IMR-90 (cell line): ENCODE measurements around the gene DHRS7. TPM values are rescaled to one million over a fixed set of nuclear protein-coding genes. Genes with fewer than 3 reads are reported as not detected.

ENCODE experiments used
- ATAC-seq: fragments of 200-7000 bp; cut with Tn5 transposase; 2 replicates; pipeline ENCODE4 v1.9.1; 2020; ENCODE audit warnings: low read depth, mild to moderate bottlenecking, moderate library complexity
- BruUV-seq: library from RNA; stranded (reverse); fragments of 400-500 nt; replicated peaks from 2 replicates; lab custom pipeline; 2021; lab: Mats Ljungman, UMichigan
- CTCF ChIA-PET: fragments of 300-600 bp; formaldehyde crosslinking; extraction: SDS; loops from one replicate; lab custom pipeline; 2021; ENCODE audit warnings: antibody characterized with exemption; lab: Yijun Ruan, JAX
- POLR2A ChIA-PET: fragments of 300-600 bp; sonication (Branson Sonifier 250); formaldehyde crosslinking; loops from one replicate; lab custom pipeline; 2022; ENCODE audit warnings: antibody characterized with exemption; ENCODE audit not compliant: unreplicated experiment; lab: Charles Lee
- DNase-seq: peaks from one replicate; pipeline ENCODE4 v3.0.0; 2013
- H2AFZ ChIP-seq: replicated peaks from 2 replicates; pipeline ENCODE3; 2013; ENCODE audit warnings: low read length, mild to moderate bottlenecking; ENCODE audit not compliant: poor library complexity
- H2AK5ac ChIP-seq: 2 replicates; pipeline ENCODE4 v1.6.1; 2013; ENCODE audit warnings: low read depth, low read length, inconsistent platforms
- H2AK9ac ChIP-seq: replicated peaks from 2 replicates; pipeline ENCODE3; 2013; ENCODE audit warnings: mild to moderate bottlenecking, low read depth, low read length, moderate library complexity; ENCODE audit not compliant: poor library complexity
- H2BK120ac ChIP-seq: 2 replicates; pipeline ENCODE4 v1.6.1; 2013; ENCODE audit warnings: low read depth, low read length, inconsistent platforms
- H2BK15ac ChIP-seq: 3 replicates; pipeline ENCODE4 v1.6.1; 2013; ENCODE audit warnings: low read depth, low read length, inconsistent platforms
- H2BK20ac ChIP-seq: 2 replicates; pipeline ENCODE4 v1.6.1; 2013; ENCODE audit warnings: low read depth, mild to moderate bottlenecking, inconsistent platforms, low read length, moderate library complexity
- H2BK5ac ChIP-seq: 2 replicates; pipeline ENCODE4 v1.6.1; 2013; ENCODE audit warnings: mild to moderate bottlenecking, low read depth, low read length, inconsistent platforms; ENCODE audit not compliant: poor library complexity, severe bottlenecking
- H3K14ac ChIP-seq: replicated peaks from 2 replicates; pipeline ENCODE4 v1.6.1; 2013; ENCODE audit warnings: low read depth, low read length, inconsistent platforms
- H3K18ac ChIP-seq: 2 replicates; pipeline ENCODE4 v1.6.1; 2013; ENCODE audit warnings: low read depth, low read length, control low read depth
- H3K23ac ChIP-seq: 2 replicates; pipeline ENCODE4 v1.6.1; 2013; ENCODE audit warnings: low read depth, low read length, inconsistent platforms
- H3K27ac ChIP-seq: 2 replicates; pipeline ENCODE4 v1.5.1; 2013; ENCODE audit warnings: mild to moderate bottlenecking, control low read depth, low read length; ENCODE audit not compliant: insufficient read depth
- H3K27me3 ChIP-seq: 2 replicates; pipeline ENCODE4 v1.6.1; 2013; ENCODE audit warnings: low read length; ENCODE audit not compliant: control insufficient read depth, insufficient read depth
- H3K36me3 ChIP-seq: 2 replicates; pipeline ENCODE4 v1.6.1; 2013; ENCODE audit warnings: low read length, mixed read lengths; ENCODE audit not compliant: control insufficient read depth, insufficient read depth
- H3K4ac ChIP-seq: 2 replicates; pipeline ENCODE4 v1.6.1; 2013; ENCODE audit warnings: low read depth, low read length, inconsistent platforms
- H3K4me1 ChIP-seq: 2 replicates; pipeline ENCODE4 v1.6.1; 2013; ENCODE audit warnings: low read length, mixed read lengths; ENCODE audit not compliant: control insufficient read depth, insufficient read depth
- H3K4me2 ChIP-seq: 2 replicates; pipeline ENCODE4 v1.6.1; 2013; ENCODE audit warnings: low read depth, mild to moderate bottlenecking, control low read depth, low read length, moderate library complexity
- H3K4me3 ChIP-seq: 2 replicates; pipeline ENCODE4 v1.5.1; 2013; ENCODE audit warnings: low read depth, mild to moderate bottlenecking, control low read depth, low read length, moderate library complexity; ENCODE audit not compliant: insufficient read depth
- H3K56ac ChIP-seq: 2 replicates; pipeline ENCODE4 v1.6.1; 2013; ENCODE audit warnings: low read length, inconsistent platforms; ENCODE audit not compliant: insufficient read depth; ENCODE audit errors: extremely low read depth
- H3K79me1 ChIP-seq, 2 experiments: 2 replicates each; pipeline ENCODE4 v1.6.1; 2013; ENCODE audit warnings: low read length in 2 of 2, inconsistent platforms in 1 of 2, low read depth in 1 of 2
- H3K9ac ChIP-seq: 2 replicates; pipeline ENCODE4 v1.6.1; 2013; ENCODE audit warnings: low read depth, low read length, control low read depth
- H3K9me1 ChIP-seq: 2 replicates; pipeline ENCODE4 v1.6.1; 2013; ENCODE audit warnings: low read length, inconsistent platforms; ENCODE audit not compliant: insufficient read depth
- H3K9me3 ChIP-seq: 2 replicates; pipeline ENCODE4 v1.6.1; 2013; ENCODE audit warnings: low read length; ENCODE audit not compliant: control insufficient read depth, insufficient read depth
- H4K20me1 ChIP-seq: 2 replicates; pipeline ENCODE4 v1.6.1; 2013; ENCODE audit warnings: low read length, inconsistent platforms; ENCODE audit not compliant: insufficient read depth
- H4K5ac ChIP-seq: 2 replicates; pipeline ENCODE4 v1.6.1; 2013; ENCODE audit warnings: mild to moderate bottlenecking, low read depth, low read length, control low read depth
- H4K8ac ChIP-seq, 2 experiments: 2 replicates each; pipeline ENCODE4 v1.6.1; 2013; ENCODE audit warnings: low read depth in 2 of 2, low read length in 2 of 2, control low read depth in 1 of 2, inconsistent platforms in 1 of 2
- H4K91ac ChIP-seq: 2 replicates; pipeline ENCODE4 v1.6.1; 2013; ENCODE audit warnings: low read depth, low read length, inconsistent platforms; ENCODE audit not compliant: insufficient read depth
- MXI1 ChIP-seq: IDR thresholded peaks from 2 replicates; pipeline ENCODE4 v1.6.1; 2012; ENCODE audit warnings: low read depth, mild to moderate bottlenecking, low read length, moderate library complexity, borderline replicate concordance
- USF2 ChIP-seq: fragments of 150-350 bp; IDR thresholded peaks from 2 replicates; pipeline ENCODE4 v1.6.1; 2017; ENCODE audit warnings: mild to moderate bottlenecking, antibody characterized with exemption, low read length, low read depth
- WGBS, 2 experiments: methylation state at CpG; one replicate each; pipeline versions ENCODE4 v1.1.5 to v1.1.7; 2013; ENCODE audit warnings: missing lambda C conversion rate in 2 of 2; ENCODE audit not compliant: insufficient read length in 1 of 2; ENCODE audit errors: extremely low coverage in 2 of 2; 5-methylcytosine and 5-hydroxymethylcytosine counted together
- dilution Hi-C: fragments of 300-500 bp; cut with HindIII; formaldehyde crosslinking; loops from one replicate; pipeline ENCODE4 v1.14.3; 2018; ENCODE audit warnings: low sequenced_read_pairs; ENCODE audit not compliant: unreplicated experiment
- in situ Hi-C: fragments of 300-500 bp; cut with MboI; formaldehyde crosslinking; loops from 3 replicates; pipeline ENCODE4 v1.14.3; 2019; ENCODE audit warnings: low sequenced_read_pairs, inconsistent platforms, mixed read lengths
- intact Hi-C: fragments of 100-400 bp; cut with micrococcal nuclease; formaldehyde crosslinking; loops from 2 replicates; pipeline ENCODE4 v1.10.0; 2022
- polyA plus RNA-seq, 3 experiments: library from polyadenylated mRNA; depleted of rRNA; stranded (reverse); fragments of >200 nt; gene quantifications; 2 replicates each; pipeline ENCODE4 v1.2.3, GENCODE V29; 2012; ENCODE audit warnings: low replicate concordance in 1 of 3
- total RNA-seq: library from RNA; depleted of rRNA; stranded (reverse); fragments of >200 nt; gene quantifications from 2 replicates; pipeline ENCODE4 v1.2.3, GENCODE V29; 2012

Gene DHRS7
- total and polyA plus RNA-seq, 2 of the 4 experiments (the other 2 are of a cell fraction) = 30.3 to 50.2 TPM

- intact Hi-C loops (no loop called here), dilution Hi-C loops (no loop called here), in situ Hi-C loops (no loop called here)
- no peak overlapping the region for H3K14ac ChIP-seq
- no peak overlapping the region for H2AFZ ChIP-seq
- no peak overlapping the region for H3K23ac ChIP-seq
- peaks cover 34% of the 10 kb centered on the region in 2 experiments for H3K79me1 ChIP-seq
- H3K4me1 ChIP-seq = no peaks in the 10 kb centered on the region
- no peak overlapping the region for H2AK5ac ChIP-seq
- no CpG with 5 or more reads among the region's 1 CpG for WGBS, 2 experiments
- ATAC-seq (no peak), DNase-seq (no peak)
- no peak overlapping the region for H3K9ac ChIP-seq
- POLR2A ChIA-PET = no interaction called here
- H4K5ac ChIP-seq = no peak overlapping the region
- no peak overlapping the region for H3K18ac ChIP-seq
- 0 out of 2 replicates have a peak, but pooled peaks cover 3% of the 10 kb centered on the region for H3K9me1 ChIP-seq
- H3K56ac ChIP-seq = no peak overlapping the region
- H3K4me3 ChIP-seq = no peak overlapping the region
- no peaks in the 10 kb centered on the region for H3K9me3 ChIP-seq
- H2BK120ac ChIP-seq = no peak overlapping the region
- no peak overlapping the region for H3K27ac ChIP-seq
- no peak overlapping the region for H2BK15ac ChIP-seq
- no peak overlapping the region for H2AK9ac ChIP-seq
- TF ChIP-seq USF2 (no peak), MXI1 (no peak)
- H4K8ac ChIP-seq = no peak overlapping the region
- H3K4me2 ChIP-seq = no peak overlapping the region
- H2BK5ac ChIP-seq = no peak overlapping the region
- H3K27me3 ChIP-seq = no peaks in the 10 kb centered on the region
- H2BK20ac ChIP-seq = no peak overlapping the region
- CTCF ChIA-PET = no interaction called here
- H3K4ac ChIP-seq = no peak overlapping the region
- TSS peak; percentile 64 for BruUV-seq
- peaks cover 17% of the 10 kb centered on the region for H3K36me3 ChIP-seq
- H4K91ac ChIP-seq = no peak overlapping the region
- H4K20me1 ChIP-seq = no peaks in the 10 kb centered on the region; the same call in 1 of the 2 replicates
Observed at GRCh38 chr14:60114881-60115280, 50.3 kb downstream of the DHRS7 start.
